Ishikawa (cell line): ENCODE results near the gene SF3B6.

Source experiments
- CEBPB ChIP-seq: IDR thresholded peaks from 2 replicates; pipeline ENCODE4 v1.6.1; 2012
- CREB1 ChIP-seq: IDR thresholded peaks from 2 replicates; pipeline ENCODE4 v1.6.1; 2012; ENCODE audit warnings: low read depth
- EGR1 ChIP-seq: IDR thresholded peaks from 2 replicates; pipeline ENCODE4 v1.6.1; 2012
- EP300 ChIP-seq: IDR thresholded peaks from 2 replicates; pipeline ENCODE4 v1.6.1; 2012; ENCODE audit warnings: borderline replicate concordance
- FOXM1 ChIP-seq: IDR thresholded peaks from 2 replicates; pipeline ENCODE4 v1.6.1; 2012; ENCODE audit warnings: low read depth, borderline replicate concordance
- NFIC ChIP-seq: IDR thresholded peaks from 2 replicates; pipeline ENCODE4 v1.6.1; 2012
- RAD21 ChIP-seq: IDR thresholded peaks from 2 replicates; pipeline ENCODE4 v1.6.1; 2012; ENCODE audit warnings: low read depth
- TAF1 ChIP-seq: IDR thresholded peaks from 2 replicates; pipeline ENCODE4 v1.6.1; 2012; ENCODE audit warnings: low read depth, mild to moderate bottlenecking
- TCF12 ChIP-seq: IDR thresholded peaks from 2 replicates; pipeline ENCODE4 v1.6.1; 2012; ENCODE audit warnings: low read depth
- TEAD4 ChIP-seq: IDR thresholded peaks from 2 replicates; pipeline ENCODE4 v1.6.1; 2012
- YY1 ChIP-seq: IDR thresholded peaks from 2 replicates; pipeline ENCODE4 v1.6.1; 2012; ENCODE audit warnings: low read depth
- ZBTB7A ChIP-seq: IDR thresholded peaks from 2 replicates; pipeline ENCODE4 v1.6.1; 2012; ENCODE audit warnings: low read depth
- TF ChIP-seq, protein P1 (sequence below): IDR thresholded peaks from 2 replicates; pipeline ENCODE4 v1.6.1; 2012; ENCODE audit warnings: low read depth, mild to moderate bottlenecking
- TF ChIP-seq, protein P2 (sequence below): IDR thresholded peaks from 2 replicates; pipeline ENCODE4 v1.6.1; 2012
- TF ChIP-seq, protein P3 (sequence below): IDR thresholded peaks from 2 replicates; pipeline ENCODE4 v1.6.1; 2012

The SF3B6 gene

DNA sequence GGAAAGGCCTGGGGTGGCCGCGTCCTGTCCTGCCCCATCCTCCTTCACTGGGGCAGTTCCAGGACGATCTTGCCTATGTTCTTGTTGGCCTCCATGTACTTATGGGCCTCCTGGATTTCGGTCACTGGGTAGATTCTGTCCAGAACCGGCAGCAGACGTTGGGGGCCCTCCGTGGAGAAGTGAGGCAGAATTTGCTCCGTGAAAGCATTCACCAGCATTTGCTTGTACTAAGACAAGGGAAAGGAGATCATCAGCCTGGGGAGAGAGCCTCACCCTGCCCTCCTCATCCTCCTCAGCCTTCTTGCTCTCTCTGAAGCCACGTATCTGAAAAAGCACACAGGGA lies 1.4 kb upstream of the SF3B6 start:
- no peak for TF ChIP-seq RAD21
- no peak for TF ChIP-seq ZBTB7A
- TF ChIP-seq, protein P1, sequence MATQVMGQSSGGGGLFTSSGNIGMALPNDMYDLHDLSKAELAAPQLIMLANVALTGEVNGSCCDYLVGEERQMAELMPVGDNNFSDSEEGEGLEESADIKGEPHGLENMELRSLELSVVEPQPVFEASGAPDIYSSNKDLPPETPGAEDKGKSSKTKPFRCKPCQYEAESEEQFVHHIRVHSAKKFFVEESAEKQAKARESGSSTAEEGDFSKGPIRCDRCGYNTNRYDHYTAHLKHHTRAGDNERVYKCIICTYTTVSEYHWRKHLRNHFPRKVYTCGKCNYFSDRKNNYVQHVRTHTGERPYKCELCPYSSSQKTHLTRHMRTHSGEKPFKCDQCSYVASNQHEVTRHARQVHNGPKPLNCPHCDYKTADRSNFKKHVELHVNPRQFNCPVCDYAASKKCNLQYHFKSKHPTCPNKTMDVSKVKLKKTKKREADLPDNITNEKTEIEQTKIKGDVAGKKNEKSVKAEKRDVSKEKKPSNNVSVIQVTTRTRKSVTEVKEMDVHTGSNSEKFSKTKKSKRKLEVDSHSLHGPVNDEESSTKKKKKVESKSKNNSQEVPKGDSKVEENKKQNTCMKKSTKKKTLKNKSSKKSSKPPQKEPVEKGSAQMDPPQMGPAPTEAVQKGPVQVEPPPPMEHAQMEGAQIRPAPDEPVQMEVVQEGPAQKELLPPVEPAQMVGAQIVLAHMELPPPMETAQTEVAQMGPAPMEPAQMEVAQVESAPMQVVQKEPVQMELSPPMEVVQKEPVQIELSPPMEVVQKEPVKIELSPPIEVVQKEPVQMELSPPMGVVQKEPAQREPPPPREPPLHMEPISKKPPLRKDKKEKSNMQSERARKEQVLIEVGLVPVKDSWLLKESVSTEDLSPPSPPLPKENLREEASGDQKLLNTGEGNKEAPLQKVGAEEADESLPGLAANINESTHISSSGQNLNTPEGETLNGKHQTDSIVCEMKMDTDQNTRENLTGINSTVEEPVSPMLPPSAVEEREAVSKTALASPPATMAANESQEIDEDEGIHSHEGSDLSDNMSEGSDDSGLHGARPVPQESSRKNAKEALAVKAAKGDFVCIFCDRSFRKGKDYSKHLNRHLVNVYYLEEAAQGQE = no peak
- no peak for TF ChIP-seq TEAD4
- TF ChIP-seq, protein P2, sequence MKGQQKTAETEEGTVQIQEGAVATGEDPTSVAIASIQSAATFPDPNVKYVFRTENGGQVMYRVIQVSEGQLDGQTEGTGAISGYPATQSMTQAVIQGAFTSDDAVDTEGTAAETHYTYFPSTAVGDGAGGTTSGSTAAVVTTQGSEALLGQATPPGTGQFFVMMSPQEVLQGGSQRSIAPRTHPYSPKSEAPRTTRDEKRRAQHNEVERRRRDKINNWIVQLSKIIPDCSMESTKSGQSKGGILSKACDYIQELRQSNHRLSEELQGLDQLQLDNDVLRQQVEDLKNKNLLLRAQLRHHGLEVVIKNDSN = no peak
- no peak for TF ChIP-seq TCF12
- no peak; the same call in 1 of the 2 replicates for TF ChIP-seq NFIC
- no peak for TF ChIP-seq EGR1
- TF ChIP-seq CEBPB = no peak

DNA sequence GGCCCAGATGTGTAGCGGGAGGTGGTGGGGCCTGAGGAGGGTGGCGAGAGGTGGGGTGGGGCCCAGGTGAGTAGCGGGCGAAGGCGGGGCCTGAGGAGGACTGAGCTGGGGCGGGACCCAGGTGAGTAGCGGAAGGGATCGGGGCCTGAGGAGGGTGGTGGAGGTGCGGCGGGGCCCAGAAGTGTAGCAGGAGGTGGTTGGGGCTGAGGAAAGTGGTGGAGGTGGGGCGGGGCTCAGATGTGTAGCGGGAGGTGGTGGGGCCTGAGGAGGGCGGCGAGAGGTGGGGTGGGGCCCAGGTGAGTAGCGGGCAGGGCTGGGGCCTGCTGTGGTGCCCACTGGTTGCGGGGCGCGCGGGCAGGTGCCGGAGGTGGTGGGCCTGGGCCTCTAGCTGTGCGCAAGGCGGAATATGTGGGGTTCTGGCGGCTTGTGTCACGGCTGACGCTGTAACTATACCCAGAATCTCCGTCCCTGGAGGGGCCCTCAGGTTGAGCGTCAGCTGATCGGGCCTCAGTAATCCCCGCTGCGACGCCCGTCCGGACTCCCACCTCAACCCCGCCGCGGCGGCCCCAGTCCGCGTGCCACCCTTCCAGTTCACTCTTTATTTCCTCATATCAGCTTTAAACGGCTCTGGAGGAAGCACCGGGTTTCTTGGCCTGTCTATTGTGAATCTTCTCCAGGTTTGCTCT lies 866 bp upstream of the SF3B6 start:
- TF ChIP-seq CEBPB (no peak), NFIC (peak; percentile 10; the same call in 1 of the 2 replicates), TAF1 (peak; percentile 31; the same call in 1 of the 2 replicates), YY1 (no peak), TCF12 (no peak), EP300 (no peak), RAD21 (no peak), EGR1 (no peak), CREB1 (no peak), FOXM1 (no peak), TEAD4 (peak; percentile 10; the same call in 1 of the 2 replicates), ZBTB7A (no peak)
- TF ChIP-seq, protein P2 = peak; percentile 12; the same call in 1 of the 2 replicates
- TF ChIP-seq, protein P3, sequence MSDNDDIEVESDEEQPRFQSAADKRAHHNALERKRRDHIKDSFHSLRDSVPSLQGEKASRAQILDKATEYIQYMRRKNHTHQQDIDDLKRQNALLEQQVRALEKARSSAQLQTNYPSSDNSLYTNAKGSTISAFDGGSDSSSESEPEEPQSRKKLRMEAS = no peak
- TF ChIP-seq, protein P1 = no peak

DNA sequence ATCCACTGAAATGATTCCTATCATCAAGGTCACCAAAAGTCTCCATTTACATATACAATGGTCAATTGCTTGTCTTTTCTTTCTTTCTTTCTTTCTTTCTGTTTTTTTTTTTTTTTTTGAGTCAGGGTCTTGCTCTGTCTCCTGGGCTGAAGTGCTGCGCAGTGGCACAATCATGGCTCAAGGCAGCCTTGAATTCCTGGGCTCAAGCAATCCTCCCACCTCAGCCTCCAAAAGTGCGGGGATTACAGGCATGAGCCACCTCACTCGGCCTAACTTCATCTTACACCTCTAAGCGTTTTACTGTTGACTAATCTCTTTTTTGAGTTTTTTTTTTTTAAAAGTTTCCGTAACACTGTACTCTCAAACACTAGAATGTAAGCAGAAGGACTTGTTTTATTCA lies 867 bp downstream of the SF3B6 start:
- TF ChIP-seq EGR1 = no peak
- TF ChIP-seq, protein P3 = no peak

DNA sequence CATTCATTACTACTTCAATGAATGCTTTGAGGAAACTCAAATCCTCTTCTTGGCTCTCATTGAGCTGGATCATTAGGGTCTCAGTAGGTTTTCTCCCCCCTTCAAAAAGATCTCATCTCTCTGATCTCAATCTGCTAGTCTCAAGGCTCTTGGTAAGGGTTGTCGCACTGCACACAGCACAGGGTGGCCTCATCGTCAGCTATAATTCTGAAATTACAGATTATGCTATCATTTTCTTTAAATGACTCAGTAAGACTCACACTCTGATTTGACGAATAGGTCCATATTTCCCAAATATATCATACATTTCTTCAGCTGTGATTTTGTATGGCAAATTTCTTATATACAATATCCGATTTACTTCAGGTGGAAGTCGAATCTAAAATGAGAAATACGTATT lies 2.3 kb downstream of the SF3B6 start:
- no peak for TF ChIP-seq RAD21
- TF ChIP-seq EGR1 = no peak
- no peak for TF ChIP-seq TCF12
- TF ChIP-seq, protein P2 = no peak
- TF ChIP-seq, protein P1 = no peak

DNA sequence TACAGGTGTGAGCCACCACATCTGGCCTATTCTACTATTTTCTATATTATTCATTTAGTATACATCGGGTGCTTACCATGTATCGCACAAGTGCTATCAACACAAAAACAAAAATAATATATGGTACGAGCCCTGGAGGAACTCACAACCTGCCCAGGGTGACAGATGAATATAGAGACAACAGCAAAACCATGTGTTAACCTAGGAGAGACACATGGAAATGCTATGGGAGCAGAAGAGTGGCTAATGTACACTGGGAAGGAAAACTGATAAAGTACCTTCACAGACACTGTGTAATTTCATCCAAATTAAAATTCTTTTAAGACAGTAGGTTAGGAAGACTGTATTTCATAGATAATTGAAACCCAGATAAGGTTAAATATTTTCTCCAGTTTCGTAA lies 3.9 kb downstream of the SF3B6 start:
- TF ChIP-seq, protein P3 = no peak
- TF ChIP-seq, protein P2 = no peak
- TF ChIP-seq, protein P1 = no peak
- TF ChIP-seq NFIC = no peak
- no peak for TF ChIP-seq TAF1
- no peak for TF ChIP-seq EP300
- TF ChIP-seq EGR1 = no peak
- TF ChIP-seq YY1 = no peak
- no peak for TF ChIP-seq CEBPB
- TF ChIP-seq TCF12 = no peak
- no peak for TF ChIP-seq TEAD4
- no peak for TF ChIP-seq RAD21
- TF ChIP-seq CREB1 = no peak
